Lower leg skin (tissue), 3 donors: ENCODE measurements around the gene KRT72.

Experiments used
- CTCF ChIP-seq, 3 donors: fragments of 450-650 bp; IDR thresholded peaks; one replicate each; pipeline ENCODE4 v1.5.1; 2016; ENCODE audit warnings: antibody characterized with exemption in 3 of 3, mild to moderate bottlenecking in 3 of 3, moderate library complexity in 2 of 3
- POLR2A ChIP-seq, 2 donors: fragments of 450-650 bp; IDR thresholded peaks; one replicate each; pipeline ENCODE4 v1.6.1; 2016 to 2017; ENCODE audit warnings: antibody characterized with exemption in 2 of 2, mild to moderate bottlenecking in 1 of 2, moderate library complexity in 1 of 2

- TF ChIP-seq CTCF (IDR thresholded peaks at IDR 0.05) (no peak), POLR2A (IDR thresholded peaks at IDR 0.05) (no peak)
Measured at GRCh38 chr12:52540531-52540930, 60.7 kb downstream of the KRT72 start.
